ENCODE results near the gene PFKFB3. TPM values are rescaled to one million over a fixed set of nuclear protein-coding genes. Genes with fewer than 3 reads are reported as not detected.

PFKFB3 gene
- total RNA-seq, 1 experiment from 2014 or later = 36.8 TPM

GRCh38 chr10:6297951-6298381 lies 95.2 kb downstream of the PFKFB3 start:
- H3K9ac ChIP-seq (ENCODE audit: extremely low read depth, insufficient read length, low read length) = no peak overlapping the region
- no peak overlapping the region for H3K4ac ChIP-seq (ENCODE audit: low read depth, low read length)
- peaks cover 0 to 2% (median 0%) of the 10 kb centered on the region in 3 experiments; a peak in 1 of 7 replicates for H3K36me3 Mint-ChIP-seq (ENCODE audit: insufficient read depth in 1 of 3, low read depth in 3 of 3)
- TF ChIP-seq CTCF (conservative IDR thresholded peaks at IDR 0.05) = no peak
- H3K27me3 Mint-ChIP-seq (ENCODE audit: low read depth) = peaks cover 2% of the 10 kb centered on the region; the same call in 1 of the 2 replicates
- peaks cover 0 to 6% of the 10 kb centered on the region in 2 experiments; a peak in 1 of 5 replicates for H3K9me3 Mint-ChIP-seq
- no peak overlapping the region for H2BK5ac ChIP-seq (ENCODE audit: insufficient read length, low read length)
- no peak overlapping the region for H3K4me3 Mint-ChIP-seq
- no peaks in the 10 kb centered on the region for H3K9me3 ChIP-seq (ENCODE audit: control insufficient read depth, low read depth, low read length)
- H3K23me2 ChIP-seq (ENCODE audit: insufficient read length, low read depth, low read length, poor library complexity, severe bottlenecking) = no peaks in the 10 kb centered on the region
- H2BK120ac ChIP-seq (ENCODE audit: low read depth, low read length, poor library complexity, severe bottlenecking) = no peak overlapping the region
- no peak overlapping the region for H3K27ac Mint-ChIP-seq
- WGBS (ENCODE audit: extremely low coverage, insufficient read length, low lambda C conversion rate) = no CpG with 5 or more reads among the region's 2 CpGs
- no peak overlapping the region for H3K4me2 ChIP-seq (ENCODE audit: insufficient read depth, insufficient read length, low read length)
- no peak overlapping the region for H3K18ac ChIP-seq (ENCODE audit: insufficient read length, low read depth, low read length)
- DNase-seq = no peak
- no peak overlapping the region for H2BK12ac ChIP-seq (ENCODE audit: insufficient read length, low read depth, low read length)
- H2BK20ac ChIP-seq (ENCODE audit: low read depth, low read length, poor library complexity, severe bottlenecking) = no peak overlapping the region
- H4K91ac ChIP-seq (ENCODE audit: insufficient read length, low read depth, low read length) = no peak overlapping the region
- H3K4me1 ChIP-seq (ENCODE audit: insufficient read depth, low read length) = no peaks in the 10 kb centered on the region
- H3K4me1 Mint-ChIP-seq = peaks cover 5 to 7% of the 10 kb centered on the region in 2 experiments; a peak in 1 of 4 replicates
- H3T11ph ChIP-seq (ENCODE audit: low read length) = no peak overlapping the region
- no peaks in the 10 kb centered on the region for H3K27me3 ChIP-seq (ENCODE audit: insufficient read depth, low read length)
- no peaks in the 10 kb centered on the region for H3K79me1 ChIP-seq (ENCODE audit: insufficient read depth, low read depth, low read length, poor library complexity, severe bottlenecking)
- H4K20me1 ChIP-seq (ENCODE audit: control insufficient read depth, insufficient read depth, insufficient read length) = peaks cover 2% of the 10 kb centered on the region
- H2BK15ac ChIP-seq (ENCODE audit: low read depth, low read length) = no peak overlapping the region
- no peak overlapping the region for H3K56ac ChIP-seq (ENCODE audit: insufficient read length, low read depth, low read length)
- no peaks in the 10 kb centered on the region for H3K79me2 ChIP-seq (ENCODE audit: insufficient read depth, low read length)
- no peak overlapping the region for H3K23ac ChIP-seq (ENCODE audit: insufficient read length, low read depth, low read length)
- no peak overlapping the region for H2AFZ ChIP-seq (ENCODE audit: low read length)
- no peak overlapping the region for H4K5ac ChIP-seq (ENCODE audit: insufficient read length, low read depth, low read length)
- no peak overlapping the region for H2AK5ac ChIP-seq (ENCODE audit: insufficient read length, low read length)
- H4K8ac ChIP-seq (replicated peaks; ENCODE audit: insufficient read length, low read depth, low read length) = no peak overlapping the region
- no peak overlapping the region for H3K27ac ChIP-seq (ENCODE audit: insufficient read length, low read depth, low read length)
- no peak overlapping the region for H3K14ac ChIP-seq (ENCODE audit: insufficient read depth, low read length)

All from H9 (cell line).